T-helper 2 cell (primary cell): ENCODE results near the gene APOOL.
A peak's percentile ranks its signal among the peaks of the same experiment; 100 is the strongest.

Experiments used
- DNase-seq, 5 experiments: peaks; one replicate each; pipeline versions ENCODE4 v3.0.0 to v3.0.0-alpha.2; 2012 to 2022

APOOL gene

DNA sequence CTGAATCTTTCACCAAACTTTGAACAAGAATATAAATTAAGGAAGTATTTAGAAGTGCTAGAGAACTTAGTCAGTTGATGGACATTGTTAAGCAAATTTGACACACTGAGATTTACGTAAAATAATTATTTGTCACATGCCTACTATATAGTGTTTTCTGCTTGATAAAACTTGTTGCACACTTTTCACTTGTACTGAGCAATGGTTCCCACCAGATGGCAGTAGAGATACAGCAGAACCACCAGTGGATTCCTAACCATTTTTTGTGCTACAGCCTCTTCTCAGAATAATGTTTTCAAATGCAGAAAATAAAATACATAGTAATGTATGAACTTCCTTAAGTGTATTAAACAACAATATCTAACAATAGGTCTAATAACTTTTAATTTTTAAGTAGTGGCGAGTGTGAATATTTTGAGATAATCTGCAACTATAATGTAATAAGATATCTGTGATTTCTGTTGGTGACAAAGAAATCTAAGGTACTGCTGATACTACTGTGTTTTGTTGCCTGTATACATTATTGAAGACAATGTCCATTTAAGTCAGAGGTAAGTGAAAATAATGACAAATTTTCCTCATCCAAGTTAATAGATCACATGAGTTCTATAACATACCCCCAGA, 81.2 kb downstream of the APOOL start:
- DNase-seq = peak in 1 of 5 experiments; percentile 21

GRCh38 chrX:85089321-85089840, 85.7 kb downstream of the APOOL start:
- no peak for DNase-seq

DNA sequence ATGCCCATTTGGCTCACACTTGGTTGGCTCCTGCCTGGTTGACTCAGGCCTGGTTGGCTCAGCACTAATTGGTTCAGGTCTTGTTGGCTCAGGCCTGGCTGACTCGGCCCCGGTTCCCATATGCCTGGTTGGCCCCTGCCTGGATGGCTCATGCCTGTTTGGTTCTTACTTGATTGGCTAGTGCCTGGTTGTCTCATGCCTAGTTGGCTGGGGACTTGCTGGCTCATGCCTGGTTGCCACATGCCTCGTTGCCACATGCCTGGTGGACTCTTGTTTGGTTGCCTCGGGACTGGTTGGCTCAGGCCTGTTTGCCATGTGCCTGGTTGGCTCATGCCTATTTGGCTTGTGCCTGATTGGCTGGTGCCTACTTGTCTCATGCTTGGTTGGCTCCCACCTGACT, 103.7 kb downstream of the APOOL start:
- DNase-seq = no peak

GRCh38 chrX:85108165-85108564, 104.5 kb downstream of the APOOL start:
- no peak for DNase-seq

DNA sequence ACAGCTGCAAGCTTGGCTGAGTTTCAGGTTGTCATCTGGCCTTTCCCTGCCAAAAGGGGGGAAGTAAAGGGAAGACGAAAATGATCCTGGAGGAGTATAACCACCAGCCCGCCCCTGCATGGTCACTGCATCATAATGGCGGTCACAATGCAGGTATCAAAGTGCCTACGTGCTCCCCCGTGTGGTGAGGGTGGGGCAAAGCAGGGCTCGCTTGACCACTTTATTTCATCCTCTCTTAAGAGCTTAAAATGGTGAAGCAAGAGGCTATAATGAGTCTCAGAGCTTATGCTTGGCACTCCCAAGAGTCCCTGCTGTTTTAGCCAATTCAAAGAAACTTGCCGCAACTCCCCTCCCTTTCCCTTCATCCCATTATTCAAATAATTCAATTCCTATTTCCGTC, 105.6 kb downstream of the APOOL start:
- DNase-seq = no peak

GRCh38 chrX:85111347-85111746, 107.7 kb downstream of the APOOL start:
- DNase-seq = no peak

- no peak for DNase-seq
Observed at GRCh38 chrX:85112293-85112692, 108.6 kb downstream of the APOOL start.

DNA sequence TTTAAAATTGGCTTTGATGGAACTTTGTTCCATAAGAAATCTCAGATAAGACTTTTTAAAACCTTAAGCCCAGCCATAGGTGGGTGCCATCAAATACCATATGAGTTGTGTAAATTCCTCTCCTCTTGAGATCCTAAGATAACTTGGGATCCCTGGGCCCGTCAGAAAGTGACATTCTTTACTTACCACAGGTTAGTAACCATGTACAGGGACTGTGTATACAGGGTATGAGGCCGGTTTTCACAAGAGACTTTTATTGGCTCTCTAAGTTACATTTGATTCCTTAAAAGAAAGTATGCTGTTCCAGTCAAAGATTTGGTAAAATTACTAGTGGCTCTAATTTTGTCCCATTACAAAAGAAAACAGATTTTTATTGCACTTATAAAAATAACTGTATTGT, 110.1 kb downstream of the APOOL start:
- no peak for DNase-seq

DNA sequence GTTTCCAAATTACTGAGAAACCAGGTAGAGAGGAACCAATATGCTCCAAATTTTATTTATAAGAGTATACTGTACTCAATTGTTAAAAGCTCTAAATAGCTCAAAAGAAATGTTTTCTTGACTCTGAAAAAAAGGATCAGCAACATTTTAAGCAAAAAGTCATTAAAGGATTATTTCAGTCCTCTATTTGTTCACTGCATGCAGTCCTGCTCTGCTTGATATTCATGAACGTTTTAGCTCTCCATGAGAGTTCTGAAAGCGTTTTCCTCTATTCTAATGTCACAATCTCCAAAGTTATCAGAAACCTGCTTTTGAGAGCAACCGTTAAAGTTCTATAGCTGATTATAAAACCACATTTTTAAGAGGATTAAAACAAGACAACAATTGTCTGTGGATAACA, 110.5 kb downstream of the APOOL start:
- no peak for DNase-seq

DNA sequence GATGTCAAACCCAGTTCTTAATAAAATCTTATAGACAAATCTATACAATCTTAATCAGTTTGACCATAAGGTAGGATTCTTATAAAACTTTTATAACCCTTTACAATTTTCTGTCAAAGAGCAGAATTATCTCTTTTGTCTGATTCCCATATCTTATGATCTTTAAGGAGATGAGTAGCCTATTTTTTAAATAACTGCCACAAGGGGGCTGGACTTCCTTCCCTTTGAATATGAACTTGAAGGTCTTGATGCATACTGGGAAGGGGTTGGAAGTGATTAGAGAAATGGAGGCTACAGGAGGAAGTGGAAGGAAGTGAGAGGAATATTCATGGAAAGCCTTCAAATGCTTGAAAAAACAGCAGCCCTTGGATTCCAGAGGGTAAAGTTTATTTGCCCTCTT, 111.1 kb downstream of the APOOL start:
- no peak for DNase-seq

DNA sequence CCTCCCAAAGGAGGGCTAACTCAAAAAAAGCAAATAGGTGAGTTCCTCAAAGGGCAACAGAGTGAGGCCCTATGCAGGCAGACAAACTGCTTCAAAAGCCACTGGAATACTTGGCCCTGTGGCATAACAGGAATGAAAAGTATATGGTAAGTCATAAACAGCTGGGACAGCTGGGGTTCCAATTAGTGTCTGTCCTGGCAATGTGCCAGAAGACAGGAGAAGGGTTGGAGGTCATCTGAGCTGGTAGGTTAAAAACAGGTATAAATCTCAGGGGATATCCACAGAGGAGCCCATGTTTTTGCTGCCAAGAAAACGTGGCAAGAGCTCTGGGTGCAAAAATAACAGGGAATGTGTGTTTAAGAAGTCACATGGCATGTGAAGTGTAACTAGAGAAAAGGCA, 111.6 kb downstream of the APOOL start:
- no peak for DNase-seq

GRCh38 chrX:85136409-85136808, 132.7 kb downstream of the APOOL start:
- DNase-seq = no peak

DNA sequence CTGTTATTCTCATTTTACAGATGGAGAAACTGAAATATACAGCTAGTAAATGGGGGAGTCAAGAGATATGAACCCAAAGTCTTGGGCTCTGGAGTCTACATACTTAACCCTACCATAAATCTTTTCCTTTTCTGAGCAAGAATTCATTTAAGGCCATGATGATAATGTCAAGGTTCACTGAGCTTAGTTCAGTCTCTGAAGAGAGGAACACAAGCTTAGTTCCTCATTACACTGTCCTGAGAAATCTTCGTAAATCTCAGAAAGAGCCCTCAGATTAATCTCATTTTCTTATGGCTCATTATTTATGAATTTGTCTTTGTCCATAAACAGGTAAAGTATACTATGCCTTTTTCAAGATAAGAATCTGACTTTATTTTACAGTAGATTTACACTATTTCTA, 135.7 kb downstream of the APOOL start:
- DNase-seq = no peak

- DNase-seq = no peak
Observed at GRCh38 chrX:85140964-85141363, 137.3 kb downstream of the APOOL start.
